Esophagus squamous epithelium (tissue), 4 donors: ENCODE measurements around the gene DEFB125.

ENCODE experiments used
- CTCF ChIP-seq, 6 experiments: fragments of 450-650 bp in 4 of 6; fragments of 200-600 bp in 2 of 6; sonication (generic) in 2 of 6; IDR thresholded peaks; one replicate each; pipeline ENCODE4 v1.5.1; 2016 to 2019; ENCODE audit warnings: antibody characterized with exemption in 6 of 6, mild to moderate bottlenecking in 4 of 6, moderate library complexity in 4 of 6
- POLR2A ChIP-seq, 4 donors: fragments of 450-650 bp; IDR thresholded peaks; one replicate each; pipeline ENCODE4 v1.6.1; 2017; ENCODE audit warnings: antibody characterized with exemption in 4 of 4, mild to moderate bottlenecking in 4 of 4, moderate library complexity in 3 of 4

- TF ChIP-seq CTCF (IDR thresholded peaks at IDR 0.05): no peak
- TF ChIP-seq POLR2A (IDR thresholded peaks at IDR 0.05): no peak
Observed at GRCh38 chr20:62487-62886, 25.0 kb upstream of the DEFB125 start.
